Right kidney (tissue), 1 donor: ENCODE results near the gene SNED1.

Source experiments
- DNase-seq: peaks from one replicate; pipeline ENCODE4 v3.0.0-alpha.2; 2016

Gene SNED1

DNA sequence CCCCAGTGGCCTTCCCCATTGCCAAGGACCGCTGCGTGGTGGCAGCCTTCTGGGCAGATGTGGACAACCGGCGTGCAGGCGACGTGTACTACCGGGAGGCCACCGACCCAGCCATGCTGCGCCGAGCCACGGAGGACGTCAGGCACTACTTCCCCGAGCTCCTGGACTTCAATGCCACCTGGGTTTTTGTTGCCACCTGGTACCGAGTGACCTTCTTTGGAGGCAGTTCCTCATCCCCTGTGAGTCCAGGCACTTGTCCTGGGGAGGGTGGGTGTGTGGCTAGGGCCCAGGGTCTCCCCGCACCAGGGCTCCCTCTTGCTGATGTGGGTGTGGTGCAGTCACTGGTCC is 31.9 kb downstream of the SNED1 start:
- no peak for DNase-seq

DNA sequence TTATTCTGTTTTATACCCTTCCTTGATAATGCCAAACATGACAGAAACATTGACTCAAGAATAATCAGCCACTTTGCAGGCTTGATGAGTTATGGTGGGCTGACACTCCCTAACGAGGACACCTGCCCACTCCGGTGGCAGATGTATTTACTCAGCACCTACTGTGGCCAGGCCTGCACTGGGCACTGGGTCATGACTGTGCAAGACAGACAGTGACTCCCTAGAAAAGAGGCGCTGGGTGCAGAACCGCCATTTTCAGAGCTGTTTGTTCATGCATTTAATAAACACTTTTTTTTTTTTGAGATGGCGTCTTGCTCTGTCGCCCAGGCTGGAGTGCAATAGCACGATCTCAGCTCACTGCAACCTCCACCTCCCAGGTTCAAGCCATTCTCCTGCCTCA is 32.5 kb downstream of the SNED1 start:
- no peak for DNase-seq

DNA sequence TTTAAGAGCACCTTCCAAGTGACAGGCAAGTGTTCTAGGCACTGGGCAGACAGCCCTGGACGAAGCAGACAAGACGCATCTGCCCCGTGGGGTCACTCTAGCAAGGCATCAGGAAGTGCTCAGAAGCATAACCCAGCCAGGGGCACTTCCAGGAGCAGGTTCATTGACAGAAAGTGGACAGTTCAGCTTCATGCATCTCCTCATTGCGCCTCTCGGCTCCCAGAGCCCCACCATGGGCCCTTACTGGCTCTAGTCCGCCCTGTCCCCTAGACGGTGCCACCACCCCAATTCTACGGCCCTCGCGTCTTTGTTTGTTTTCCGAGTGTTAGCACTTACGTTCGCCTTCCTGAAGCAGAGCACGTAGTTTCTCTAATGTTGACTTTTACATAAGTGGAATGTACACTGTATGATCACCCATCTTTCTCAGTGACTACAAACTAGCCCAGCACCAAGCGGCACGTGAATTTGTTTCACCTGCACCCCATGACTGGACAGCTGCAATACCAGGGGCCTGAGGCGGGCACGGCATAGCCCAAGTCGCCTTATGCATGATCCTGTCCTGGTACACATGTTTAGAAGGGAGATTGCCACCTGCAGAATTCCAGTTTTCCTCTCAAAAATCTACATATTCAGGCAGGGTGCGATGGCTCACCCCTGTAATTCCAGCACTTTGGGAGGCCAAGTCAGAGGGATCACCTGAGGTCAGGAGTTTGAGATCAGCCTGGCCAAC is 33.2 kb downstream of the SNED1 start:
- no peak for DNase-seq

DNA sequence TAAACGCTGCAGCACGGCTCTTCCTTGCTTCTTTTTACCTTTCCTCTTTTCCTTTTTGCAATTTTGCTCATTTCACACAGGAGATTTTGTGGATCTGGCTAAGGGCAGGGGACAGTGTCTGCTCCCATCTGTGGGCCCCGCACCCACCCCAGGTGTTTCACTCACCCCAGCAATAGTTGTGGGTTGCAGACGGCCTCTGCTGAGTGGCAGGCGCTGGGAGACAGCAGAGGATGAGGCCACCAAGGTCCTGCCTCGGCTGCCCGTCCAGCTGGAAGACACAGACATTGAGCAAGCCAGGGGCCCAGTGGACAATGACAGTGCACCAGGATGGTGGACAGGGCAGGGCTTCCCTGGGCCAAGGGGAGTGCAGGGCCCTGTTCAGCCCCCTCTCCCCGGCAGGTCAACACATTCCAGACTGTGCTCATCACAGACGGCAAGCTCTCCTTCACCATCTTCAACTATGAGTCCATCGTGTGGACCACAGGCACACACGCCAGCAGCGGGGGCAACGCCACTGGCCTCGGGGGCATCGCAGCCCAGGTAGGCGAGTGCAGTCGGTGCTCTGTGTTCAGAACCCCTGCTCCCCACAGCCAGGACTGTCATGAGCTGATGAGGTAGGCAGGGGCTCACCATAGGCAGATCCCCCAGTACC is 35.0 kb downstream of the SNED1 start:
- no peak for DNase-seq

DNA sequence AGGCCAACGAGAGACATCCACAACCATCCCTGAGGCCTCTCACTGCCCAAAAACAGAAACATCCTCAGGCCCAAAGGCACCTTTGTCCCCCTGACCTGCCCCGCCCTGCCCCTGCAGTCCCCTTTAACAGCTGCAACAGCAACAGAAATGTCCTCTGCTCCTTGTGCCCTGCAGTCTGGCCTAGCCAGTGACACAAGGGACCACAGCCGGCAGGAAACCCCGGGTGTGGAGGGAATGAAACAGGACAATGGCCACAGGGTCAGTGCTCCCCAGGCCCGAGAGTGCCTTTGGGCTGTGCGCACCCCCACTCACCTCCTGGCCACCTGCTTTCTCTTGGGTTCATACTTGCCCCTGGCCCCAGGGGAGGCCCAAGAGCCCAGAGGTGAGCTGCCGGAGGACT is 35.6 kb downstream of the SNED1 start:
- no peak for DNase-seq

DNA sequence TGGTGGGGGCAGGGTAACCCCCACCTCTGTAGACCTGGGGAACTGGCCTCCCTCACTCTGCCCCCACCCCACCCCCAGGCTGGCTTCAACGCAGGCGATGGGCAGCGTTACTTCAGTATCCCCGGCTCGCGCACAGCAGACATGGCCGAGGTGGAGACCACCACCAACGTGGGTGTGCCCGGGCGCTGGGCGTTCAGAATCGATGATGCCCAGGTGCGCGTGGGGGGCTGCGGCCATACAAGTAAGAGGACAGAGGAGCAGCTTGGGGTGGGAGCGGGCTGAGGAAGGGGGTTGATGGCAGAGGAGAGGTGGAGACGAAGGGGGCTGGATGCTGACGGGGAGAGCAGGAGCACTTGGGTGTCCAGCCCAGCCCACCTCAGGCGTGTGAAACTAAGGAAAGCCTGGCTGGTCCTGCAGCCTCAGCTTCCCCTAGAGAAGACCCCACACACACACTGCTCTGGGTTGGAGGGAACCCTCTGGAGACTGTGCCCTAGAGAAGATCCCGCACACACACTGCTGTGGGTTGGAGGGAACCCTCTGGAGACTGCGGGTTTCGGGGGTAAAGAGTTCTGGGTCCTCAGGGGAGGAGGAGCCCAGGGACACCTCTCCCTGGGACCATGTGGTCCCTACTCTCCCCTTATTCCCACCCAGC is 36.2 kb downstream of the SNED1 start:
- no peak for DNase-seq

DNA sequence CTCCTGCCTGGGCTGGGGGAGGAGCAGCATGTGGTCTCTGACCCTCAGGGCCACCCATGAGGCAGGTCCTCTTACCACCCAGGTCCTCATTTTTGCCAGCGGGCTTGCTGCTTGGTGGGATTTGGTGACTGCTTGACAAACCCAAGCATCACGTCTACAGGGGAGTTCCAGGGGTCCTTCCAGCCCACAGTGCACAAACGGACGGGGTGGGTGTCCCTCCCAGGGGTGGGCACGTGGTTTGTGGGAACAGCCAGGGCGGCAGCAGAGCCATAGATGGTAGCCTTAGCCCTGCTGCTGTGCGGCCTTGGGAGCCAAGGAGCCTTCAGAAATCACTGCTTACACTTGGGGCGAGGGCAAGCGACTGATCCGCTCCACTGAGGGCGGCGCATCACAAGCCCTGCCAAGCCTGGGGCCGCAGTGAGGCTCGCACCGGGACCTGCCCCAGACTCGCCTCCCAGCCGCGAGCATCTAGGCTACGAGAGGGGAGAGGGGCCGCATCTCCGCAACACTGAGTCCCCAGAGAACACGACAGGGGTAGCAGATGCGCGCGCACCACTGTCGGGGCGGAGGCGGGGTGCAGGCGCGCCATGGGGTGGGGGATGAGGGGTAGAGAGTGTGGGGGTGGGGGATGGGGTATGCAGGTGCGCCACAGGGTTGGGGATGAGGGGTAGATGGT is 36.9 kb downstream of the SNED1 start:
- DNase-seq = no peak

DNA sequence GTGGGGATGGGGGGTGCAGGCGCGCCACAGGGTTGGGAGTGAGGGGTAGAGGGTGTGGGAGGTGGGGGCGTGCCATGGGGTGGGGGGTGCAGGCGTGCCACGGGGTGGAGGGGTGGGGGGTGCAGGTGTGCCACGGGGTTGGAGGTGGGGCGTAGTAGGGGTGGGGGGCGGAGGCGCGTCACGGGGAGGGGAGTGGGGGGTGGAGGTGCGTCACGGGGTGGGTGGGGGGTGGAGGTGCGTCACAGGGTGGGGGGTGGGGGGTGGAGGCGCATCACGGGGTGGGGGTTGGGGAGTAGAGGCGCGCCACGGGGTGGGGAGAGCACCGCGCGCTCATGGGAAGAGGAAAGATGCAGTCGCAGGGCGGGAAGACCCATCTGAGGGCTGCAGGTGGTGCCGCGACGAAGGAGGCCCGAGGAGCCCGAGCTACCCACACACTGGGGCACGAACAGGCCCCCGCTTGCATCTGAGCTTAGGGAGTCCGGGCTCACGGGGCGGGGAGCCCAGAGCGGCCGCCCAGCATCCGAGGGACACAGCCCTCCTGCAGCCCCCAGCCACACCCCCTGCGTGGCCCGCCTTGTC is 37.5 kb downstream of the SNED1 start:
- DNase-seq = no peak

DNA sequence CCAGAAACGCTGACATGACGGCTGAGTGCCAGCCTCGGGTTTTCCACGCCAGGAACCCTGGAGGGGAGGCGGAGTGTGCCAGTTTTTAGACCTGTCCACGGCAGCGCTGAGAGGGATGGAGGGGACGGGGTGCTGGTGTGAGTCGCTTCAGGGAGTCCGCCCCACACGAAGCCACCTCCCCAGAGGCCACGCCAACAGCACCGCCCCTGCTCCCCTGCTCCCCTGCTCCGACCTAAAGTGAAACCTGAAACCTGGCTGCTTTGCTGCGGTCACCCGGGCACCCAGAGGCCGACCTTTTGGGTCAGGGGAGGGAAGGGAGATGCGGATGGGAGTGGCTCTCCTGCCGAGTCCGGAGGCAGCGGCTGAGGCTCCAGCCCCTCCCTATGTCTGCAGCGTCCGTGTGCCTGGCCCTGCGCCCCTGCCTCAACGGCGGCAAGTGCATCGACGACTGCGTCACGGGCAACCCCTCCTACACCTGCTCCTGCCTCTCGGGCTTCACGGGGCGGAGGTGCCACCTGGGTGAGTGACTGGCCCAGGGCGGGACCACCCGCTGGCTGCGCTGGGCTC is 38.1 kb downstream of the SNED1 start:
- DNase-seq = peak; percentile 39

DNA sequence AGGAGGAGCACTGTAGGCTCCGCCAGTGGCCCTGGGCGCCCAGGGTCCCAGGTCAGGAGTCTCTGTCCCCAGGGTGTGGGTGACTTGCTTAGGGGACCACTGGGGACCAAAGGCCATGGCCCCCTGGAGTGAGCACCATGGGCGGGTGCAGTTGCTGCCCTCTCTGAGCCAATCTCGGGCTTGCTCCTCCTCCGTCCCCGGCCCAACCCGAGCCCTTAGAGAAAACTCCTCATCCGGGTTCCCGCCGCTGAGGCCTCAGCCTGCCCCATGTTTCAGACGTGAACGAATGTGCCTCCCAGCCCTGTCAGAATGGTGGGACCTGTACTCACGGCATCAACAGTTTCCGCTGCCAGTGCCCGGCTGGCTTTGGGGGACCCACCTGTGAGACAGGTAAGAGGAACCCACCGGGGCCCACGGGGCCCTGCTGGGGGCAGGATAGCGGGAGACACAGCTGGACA is 38.6 kb downstream of the SNED1 start:
- DNase-seq = no peak

DNA sequence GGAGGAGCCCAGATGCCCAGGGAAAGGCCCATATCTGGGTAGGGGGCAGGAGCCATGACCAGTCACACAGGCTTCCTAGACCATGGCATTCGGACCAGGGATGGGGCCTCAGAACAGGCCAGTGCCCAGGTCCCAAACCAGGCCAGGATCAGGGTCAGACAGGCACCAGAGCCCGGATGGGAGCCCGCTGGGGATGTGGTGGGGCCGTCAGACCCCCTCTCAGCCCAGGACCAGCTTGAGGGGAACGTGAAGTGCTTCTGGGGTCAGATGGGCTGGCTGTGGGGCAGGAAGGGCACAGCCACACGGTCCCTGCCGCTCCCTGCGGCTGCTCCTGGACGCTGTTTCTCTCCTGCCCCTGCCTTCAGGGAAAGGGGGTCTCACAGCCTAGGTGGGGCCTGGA is 39.1 kb downstream of the SNED1 start:
- DNase-seq = no peak

DNA sequence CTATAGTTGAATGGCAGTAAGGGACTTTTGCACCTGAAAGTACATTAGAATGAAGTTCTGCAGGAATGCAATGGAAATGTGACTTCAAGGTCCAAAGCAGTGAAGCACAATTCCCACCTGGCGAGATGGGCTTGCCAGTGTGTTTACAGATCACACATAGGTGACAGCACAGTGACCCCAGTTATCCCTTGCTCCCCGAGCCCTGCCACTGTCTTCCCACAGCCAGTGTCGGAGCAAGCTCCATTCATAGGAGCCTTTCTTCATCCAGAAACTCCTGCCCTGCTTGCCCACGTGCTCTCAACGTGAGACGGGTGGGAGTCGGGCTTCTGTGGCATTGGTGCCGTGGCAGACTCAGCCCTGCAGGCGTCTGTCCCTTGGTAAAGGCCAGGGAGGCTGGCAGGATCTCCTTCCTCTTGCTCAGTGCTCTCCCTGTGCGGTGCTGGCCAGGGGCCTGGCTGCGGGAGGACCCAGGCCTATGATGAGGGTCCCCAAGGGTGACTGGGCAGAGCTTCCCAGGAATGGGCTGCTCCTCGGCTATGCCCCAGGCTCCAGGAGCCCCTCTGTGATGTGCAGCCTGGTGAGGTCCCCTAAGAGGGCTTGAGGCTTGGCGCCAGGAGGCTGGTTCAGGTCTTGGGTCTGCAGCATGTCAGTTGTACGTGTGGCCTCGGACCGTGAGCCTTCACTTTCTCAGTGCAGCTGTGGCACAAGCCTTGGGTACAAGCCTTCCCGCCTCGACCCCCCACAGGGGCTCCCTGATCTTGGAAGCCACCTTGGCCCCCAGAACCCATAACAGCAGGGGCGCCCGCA is 40.2 kb downstream of the SNED1 start:
- no peak for DNase-seq

DNA sequence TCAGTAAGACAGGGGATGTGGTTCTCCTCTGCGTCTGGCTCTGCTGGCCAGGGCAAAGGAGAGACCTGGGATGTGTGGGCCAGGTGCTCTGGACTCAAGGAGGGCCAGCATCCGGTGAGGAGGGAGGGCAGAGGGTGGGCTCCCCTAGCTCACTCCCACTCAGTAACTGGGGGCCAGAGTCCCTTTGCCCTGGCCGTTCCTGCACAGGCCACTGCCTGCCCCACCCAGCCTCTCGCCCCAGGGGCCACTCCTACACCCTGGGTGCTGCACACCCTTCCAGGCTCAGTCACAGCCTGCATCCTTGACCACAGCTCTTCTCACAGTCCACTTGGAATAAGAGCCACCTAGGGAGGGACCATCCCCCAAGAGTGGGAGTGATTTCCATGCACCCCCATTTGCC is 41.0 kb downstream of the SNED1 start:
- DNase-seq = no peak

DNA sequence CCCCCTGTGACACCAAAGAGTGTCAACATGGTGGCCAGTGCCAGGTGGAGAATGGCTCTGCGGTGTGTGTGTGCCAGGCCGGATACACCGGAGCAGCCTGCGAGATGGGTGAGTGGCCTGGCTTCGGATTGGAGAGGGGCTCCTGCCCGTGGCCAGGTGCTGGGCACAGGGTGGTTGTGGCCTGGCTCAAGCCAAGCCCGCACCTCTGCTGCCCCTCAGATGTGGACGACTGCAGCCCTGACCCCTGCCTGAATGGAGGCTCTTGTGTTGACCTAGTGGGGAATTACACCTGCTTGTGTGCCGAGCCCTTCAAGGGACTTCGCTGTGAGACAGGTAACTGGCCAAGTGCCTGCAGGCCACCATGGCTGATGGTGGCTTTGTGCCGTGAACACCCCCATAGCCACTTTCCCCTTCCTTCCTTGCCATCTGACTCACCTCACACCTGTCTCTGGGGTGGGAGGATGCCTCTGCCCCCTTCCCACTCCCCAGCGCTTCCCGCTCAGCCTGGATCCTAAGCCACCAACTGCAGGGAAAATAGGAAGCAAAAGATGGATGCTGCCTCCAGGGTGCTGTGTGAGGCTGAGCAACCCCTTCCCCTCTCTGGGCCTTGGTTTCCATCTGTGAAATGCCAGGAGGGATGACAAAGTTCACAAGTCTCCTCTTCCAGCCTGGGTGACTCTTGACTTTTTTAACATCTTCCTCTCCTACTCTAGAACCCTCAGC is 41.8 kb downstream of the SNED1 start:
- no peak for DNase-seq

DNA sequence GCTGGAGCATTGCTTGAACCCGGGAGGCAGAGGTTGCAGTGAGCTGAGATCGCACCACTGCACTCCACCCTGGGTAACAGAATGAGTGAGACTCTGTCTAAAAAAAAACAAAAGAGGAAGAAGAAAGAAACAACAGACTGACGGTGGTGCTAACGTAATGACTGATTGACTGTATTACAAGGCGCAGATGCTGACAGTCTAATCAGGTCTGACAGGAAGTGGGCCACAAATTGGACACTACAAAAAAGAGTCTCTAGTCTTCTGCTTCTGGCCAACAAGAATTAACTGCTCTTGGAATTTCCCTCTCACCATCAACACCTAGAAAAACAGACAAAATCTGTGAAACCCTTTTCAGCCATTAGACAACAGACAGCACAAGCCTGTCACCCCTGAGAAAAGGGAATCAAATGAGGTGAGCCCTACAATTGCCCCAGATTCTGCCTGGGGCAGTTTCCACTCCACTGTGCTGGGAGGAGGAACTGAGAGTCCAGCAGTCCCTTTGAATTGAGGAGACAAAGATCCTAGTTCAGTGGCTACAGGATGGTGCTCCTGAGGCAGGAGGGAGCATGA is 43.3 kb downstream of the SNED1 start:
- no peak for DNase-seq

DNA sequence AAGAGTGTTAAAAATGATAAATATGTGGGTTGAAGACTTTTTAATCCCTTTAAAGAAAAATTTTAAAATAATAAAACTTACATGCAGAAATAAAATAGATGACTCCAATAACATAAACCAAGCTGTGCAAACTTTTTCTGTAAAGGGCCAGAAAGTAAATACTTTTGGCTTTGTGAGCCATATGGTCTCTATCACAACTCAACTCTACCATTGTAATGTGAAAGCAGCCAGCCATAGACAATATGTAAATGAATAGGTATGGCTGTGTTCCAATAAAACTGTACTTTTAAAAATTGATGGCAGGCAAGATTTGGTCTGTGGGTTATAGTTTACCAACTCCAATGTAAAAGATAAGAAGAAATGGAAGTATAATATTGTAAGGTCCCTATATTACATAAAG is 45.2 kb downstream of the SNED1 start:
- no peak for DNase-seq

DNA sequence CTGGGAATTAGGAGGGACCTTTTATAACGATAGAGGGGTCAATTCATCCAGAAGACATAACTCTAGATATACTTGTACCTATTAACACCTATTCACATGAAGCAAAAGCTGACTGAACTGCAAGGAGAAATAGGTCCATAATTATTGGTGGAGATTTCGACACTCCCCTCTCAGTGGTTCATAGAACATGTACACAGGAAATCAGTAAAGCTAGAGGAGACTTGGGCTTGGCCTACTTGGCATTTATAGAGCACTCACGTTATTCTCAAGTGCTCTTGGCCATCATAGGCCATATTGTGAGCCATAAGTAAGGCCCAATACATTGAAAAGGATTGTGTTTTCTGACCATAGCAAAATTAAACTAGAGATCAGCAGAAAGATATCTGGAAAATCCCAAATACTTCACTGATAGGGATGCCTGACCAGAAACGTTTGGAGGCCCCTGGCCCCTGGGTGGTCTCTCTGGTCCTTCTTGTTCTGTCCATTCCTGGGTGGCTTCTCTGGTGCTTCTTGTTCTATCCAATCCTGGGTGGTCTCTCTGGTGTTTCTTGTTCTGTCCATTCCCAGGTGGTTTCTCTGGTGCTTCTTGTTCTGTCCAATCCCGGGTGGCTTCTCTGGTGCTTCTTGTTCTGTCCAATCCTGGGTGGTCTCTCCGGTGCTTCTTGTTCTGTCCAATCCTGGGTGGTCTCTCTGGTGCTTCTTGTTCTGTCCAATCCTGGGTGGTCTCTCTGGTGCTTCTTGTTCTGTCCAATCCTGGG is 49.0 kb downstream of the SNED1 start:
- DNase-seq = no peak

DNA sequence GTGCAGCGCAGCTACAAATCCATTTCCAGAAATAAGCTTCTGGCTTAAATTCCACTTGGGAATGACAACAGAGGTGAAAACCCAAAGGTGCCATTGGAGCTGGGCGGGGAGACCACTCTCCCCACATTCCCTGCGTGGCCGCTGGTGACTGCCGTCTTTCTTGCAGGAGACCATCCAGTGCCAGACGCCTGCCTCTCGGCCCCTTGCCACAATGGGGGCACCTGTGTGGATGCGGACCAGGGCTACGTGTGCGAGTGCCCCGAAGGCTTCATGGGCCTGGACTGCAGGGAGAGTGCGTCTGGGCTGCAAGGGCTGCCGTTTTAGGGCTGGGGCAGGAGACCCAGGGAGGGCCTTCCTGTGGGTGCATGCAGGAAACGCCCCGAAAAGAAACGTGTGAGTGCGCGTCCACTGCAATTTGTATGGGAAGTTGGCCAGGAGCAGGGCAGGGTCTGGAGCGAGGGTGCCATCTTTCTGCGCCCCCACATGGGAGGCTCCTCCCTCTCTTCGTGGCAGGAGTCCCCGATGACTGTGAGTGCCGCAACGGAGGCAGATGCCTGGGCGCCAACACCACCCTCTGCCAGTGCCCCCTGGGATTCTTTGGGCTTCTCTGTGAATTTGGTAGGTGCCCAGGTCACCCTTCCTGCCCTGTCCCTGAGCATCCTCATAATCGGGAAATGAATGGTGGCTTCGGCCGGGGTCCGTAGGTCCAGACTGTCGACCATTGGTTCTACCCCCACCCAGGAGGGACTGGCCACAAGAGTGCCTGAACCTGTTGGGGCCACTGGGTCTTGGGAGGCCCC is 49.9 kb downstream of the SNED1 start:
- DNase-seq = no peak

DNA sequence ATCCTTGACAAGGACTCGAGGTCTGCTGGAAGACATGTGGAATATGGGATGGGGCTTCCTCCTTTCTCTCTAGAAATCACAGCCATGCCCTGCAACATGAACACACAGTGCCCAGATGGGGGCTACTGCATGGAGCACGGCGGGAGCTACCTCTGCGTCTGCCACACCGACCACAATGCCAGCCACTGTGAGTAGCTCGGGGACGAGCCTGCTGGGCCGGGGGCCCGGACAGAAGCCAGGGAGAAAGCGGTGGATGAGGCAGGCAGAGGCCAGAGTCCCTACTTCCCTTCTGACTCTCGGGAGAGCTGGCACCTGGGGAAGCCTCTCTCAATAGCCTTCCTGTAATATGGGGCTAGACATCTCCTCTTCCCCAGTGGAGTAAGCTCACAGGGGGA is 50.5 kb downstream of the SNED1 start:
- DNase-seq = no peak
